UCSD-AML1 (cell line): ENCODE data around the gene APBA1.

Experiments
- DNase-seq: peaks from one replicate; lab custom pipeline; 2025; ENCODE audit not compliant: unreplicated experiment; lab: John Stamatoyannopoulos, UW

Gene APBA1

GRCh38 chr9:69671879-69672595 is at the start of gene APBA1:
APBA1 (minus strand) TSS chr9:69672371.
- peak; percentile 27 for DNase-seq

- DNase-seq = no peak
Measured at GRCh38 chr9:69719983-69720382, 47.8 kb upstream of the APBA1 start.

GRCh38 chr9:69719367-69719766 is 47.2 kb upstream of the APBA1 start:
- no peak for DNase-seq

GRCh38 chr9:69718218-69718617 is 46.0 kb upstream of the APBA1 start:
- no peak for DNase-seq

GRCh38 chr9:69715825-69716224 is 43.7 kb upstream of the APBA1 start:
- no peak for DNase-seq

GRCh38 chr9:69715096-69715495 is 42.9 kb upstream of the APBA1 start:
- no peak for DNase-seq

GRCh38 chr9:69697475-69697874 is 25.3 kb upstream of the APBA1 start:
- DNase-seq = no peak

GRCh38 chr9:69696802-69697201 is 24.6 kb upstream of the APBA1 start:
- no peak for DNase-seq

GRCh38 chr9:69689991-69690538 is 17.9 kb upstream of the APBA1 start:
- no peak for DNase-seq

GRCh38 chr9:69683927-69684326 is 11.8 kb upstream of the APBA1 start:
- no peak for DNase-seq

GRCh38 chr9:69678843-69679538 is 6.8 kb upstream of the APBA1 start:
- DNase-seq = no peak

- DNase-seq = no peak
Measured at GRCh38 chr9:69677931-69678330, 5.8 kb upstream of the APBA1 start.

- DNase-seq = no peak
Measured at GRCh38 chr9:69675563-69675962, 3.4 kb upstream of the APBA1 start.

- no peak for DNase-seq
Measured at GRCh38 chr9:69674716-69675438, 2.7 kb upstream of the APBA1 start.

- DNase-seq = no peak
Measured at GRCh38 chr9:69674112-69674685, 2.0 kb upstream of the APBA1 start.

- no peak for DNase-seq
Measured at GRCh38 chr9:69673311-69673640, 1.1 kb upstream of the APBA1 start.

GRCh38 chr9:69672596-69673310 is 582 bp upstream of the APBA1 start:
- DNase-seq = peak; percentile 79

- no peak for DNase-seq
Measured at GRCh38 chr9:69671311-69671878, 776 bp downstream of the APBA1 start.

GRCh38 chr9:69667306-69667705 is 4.9 kb downstream of the APBA1 start:
- DNase-seq = no peak

- no peak for DNase-seq
Measured at GRCh38 chr9:69660304-69660703, 11.9 kb downstream of the APBA1 start.
